HepG2 (cell line): ENCODE data around the gene PPP2R5D. TPM values are rescaled to one million over a fixed set of nuclear protein-coding genes. Genes with fewer than 3 reads are reported as not detected.

Source experiments
- ELF3 ChIP-seq: IDR thresholded peaks from 2 replicates; pipeline ENCODE4 v1.6.1; 2016; ENCODE audit warnings: missing genetic modification reagents, missing compliant biosample characterization
- MBD4 ChIP-seq: IDR thresholded peaks from 2 replicates; pipeline ENCODE4 v1.6.1; 2012; ENCODE audit warnings: low read length, inconsistent platforms, borderline replicate concordance
- MLX ChIP-seq: IDR thresholded peaks from 2 replicates; pipeline ENCODE4 v1.6.1; 2016
- NFIC ChIP-seq: IDR thresholded peaks from 2 replicates; pipeline ENCODE4 v1.6.1; 2012; ENCODE audit warnings: mild to moderate bottlenecking, low read length, inconsistent platforms
- PITX1 ChIP-seq: sonication (generic); formaldehyde crosslinking; IDR thresholded peaks from 2 replicates; pipeline ENCODE4 v1.5.1; 2020; ENCODE audit warnings: mild to moderate bottlenecking, missing genetic modification reagents
- PRDM15 ChIP-seq: sonication (generic); formaldehyde crosslinking; IDR thresholded peaks from 2 replicates; pipeline ENCODE4 v1.4.0; 2020; ENCODE audit warnings: missing genetic modification reagents
- RXRB ChIP-seq: IDR thresholded peaks from 2 replicates; pipeline ENCODE4 v1.6.1; 2016; ENCODE audit warnings: borderline replicate concordance, missing genetic modification reagents, missing compliant biosample characterization
- SMAD1 ChIP-seq: sonication (generic); formaldehyde crosslinking; IDR thresholded peaks from 2 replicates; pipeline ENCODE4 v1.4.0; 2020; ENCODE audit warnings: missing genetic modification reagents, low read depth, mild to moderate bottlenecking, borderline replicate concordance
- SP1 ChIP-seq, 2 experiments: fragments of 450-650 bp in 1 of 2; sonication (generic) in 1 of 2; formaldehyde crosslinking in 1 of 2; IDR thresholded peaks; 2 replicates each; pipeline versions ENCODE4 v1.4.0 to v1.6.1; 2016 to 2020; ENCODE audit warnings: missing genetic modification reagents in 1 of 2
- THAP8 ChIP-seq: sonication (generic); formaldehyde crosslinking; IDR thresholded peaks from 2 replicates; pipeline ENCODE4 v1.5.1; 2020; ENCODE audit warnings: missing genetic modification reagents, mild to moderate bottlenecking, borderline replicate concordance
- ZKSCAN8 ChIP-seq: IDR thresholded peaks from 2 replicates; pipeline ENCODE4 v1.6.1; 2016; ENCODE audit warnings: borderline replicate concordance, missing genetic modification reagents, missing compliant biosample characterization
- ZNF263 ChIP-seq: sonication (generic); formaldehyde crosslinking; IDR thresholded peaks from 2 replicates; pipeline ENCODE4 v1.4.0; 2020; ENCODE audit warnings: missing genetic modification reagents
- ZNF567 ChIP-seq: sonication (generic); formaldehyde crosslinking; IDR thresholded peaks from 2 replicates; pipeline ENCODE4 v1.8.1; 2023; ENCODE audit warnings: mild to moderate bottlenecking, missing genetic modification reagents, borderline replicate concordance
- ZNF740 ChIP-seq: sonication (generic); formaldehyde crosslinking; IDR thresholded peaks from 2 replicates; pipeline ENCODE4 v1.4.0; 2020; ENCODE audit warnings: missing genetic modification reagents
- ZNF782 ChIP-seq: sonication (generic); formaldehyde crosslinking; IDR thresholded peaks from 2 replicates; pipeline ENCODE4 v1.4.0; 2020; ENCODE audit warnings: missing genetic modification reagents, mild to moderate bottlenecking, borderline replicate concordance
- ZSCAN29 ChIP-seq: sonication (generic); formaldehyde crosslinking; conservative IDR thresholded peaks from 2 replicates; pipeline ENCODE4 v1.4.0; 2020; ENCODE audit warnings: mild to moderate bottlenecking, missing genetic modification reagents
- polyA plus RNA-seq, 8 experiments: library from polyadenylated mRNA; depleted of rRNA in 3 of 8; stranded (reverse) in 7 of 8; unstranded in 1 of 8; fragments of >200 nt; fragmentation: Illumina TruSeq in 4 of 8; extraction: Trizol in 4 of 8; gene quantifications; 2 replicates each; pipeline versions ENCODE4 v1.2.1 to v1.2.3, GENCODE V29; 2011 to 2016; ENCODE audit warnings: low read depth in 4 of 8, missing spikeins in 1 of 8, mixed read lengths in 1 of 8; ENCODE audit not compliant: insufficient read depth in 1 of 8
- total RNA-seq, 5 experiments: library from RNA; depleted of rRNA; stranded (reverse); fragments of >200 nt; fragmentation: Illumina TruSeq; extraction: Trizol; gene quantifications; 2 replicates each; pipeline ENCODE4 v1.2.3, GENCODE V29; 2016; ENCODE audit warnings: low read depth in 1 of 5
- TF ChIP-seq, protein P1 (sequence below): sonication (generic); formaldehyde crosslinking; IDR thresholded peaks from 2 replicates; pipeline ENCODE4 v1.8.0; 2023; ENCODE audit warnings: mild to moderate bottlenecking, missing genetic modification reagents
- TF ChIP-seq, protein P2 (sequence below): sonication (generic); formaldehyde crosslinking; IDR thresholded peaks from 2 replicates; pipeline ENCODE4 v1.8.0; 2022; ENCODE audit warnings: mild to moderate bottlenecking, missing genetic modification reagents
- TF ChIP-seq, protein P3 (sequence below): sonication (generic); formaldehyde crosslinking; IDR thresholded peaks from 2 replicates; pipeline ENCODE4 v1.4.0; 2020; ENCODE audit warnings: missing genetic modification reagents, borderline replicate concordance

The PPP2R5D gene
- total and polyA plus RNA-seq, 2 of the 13 experiments (the other 11 are each of a cell fraction or from before 2014, with no cell fraction given): 53.7 to 60.4 TPM

- 0 out of 2 replicates have a peak, but pooled peaks have one; percentile 20 for TF ChIP-seq ZNF782 (CRISPR knock-in tag)
- peak; percentile 48; the same call in 1 of the 2 replicates for TF ChIP-seq PITX1 (CRISPR knock-in tag)
- no peak for TF ChIP-seq MBD4
- TF ChIP-seq ELF3: peak; percentile 27
- TF ChIP-seq ZNF740: no peak
- TF ChIP-seq, protein P1, sequence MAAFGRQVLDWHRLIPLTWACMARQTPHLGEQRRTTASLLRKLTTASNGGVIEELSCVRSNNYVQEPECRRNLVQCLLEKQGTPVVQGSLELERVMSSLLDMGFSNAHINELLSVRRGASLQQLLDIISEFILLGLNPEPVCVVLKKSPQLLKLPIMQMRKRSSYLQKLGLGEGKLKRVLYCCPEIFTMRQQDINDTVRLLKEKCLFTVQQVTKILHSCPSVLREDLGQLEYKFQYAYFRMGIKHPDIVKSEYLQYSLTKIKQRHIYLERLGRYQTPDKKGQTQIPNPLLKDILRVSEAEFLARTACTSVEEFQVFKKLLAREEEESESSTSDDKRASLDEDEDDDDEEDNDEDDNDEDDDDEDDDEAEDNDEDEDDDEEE (CRISPR knock-in tag): no peak
- 0 out of 2 replicates have a peak, but pooled peaks have one; percentile 18 for TF ChIP-seq NFIC
- no peak; the same call in 1 of the 2 replicates for TF ChIP-seq ZKSCAN8 (CRISPR knock-in tag)
- TF ChIP-seq MLX: no peak
- TF ChIP-seq PRDM15 (CRISPR knock-in tag): no peak
- TF ChIP-seq, protein P2, sequence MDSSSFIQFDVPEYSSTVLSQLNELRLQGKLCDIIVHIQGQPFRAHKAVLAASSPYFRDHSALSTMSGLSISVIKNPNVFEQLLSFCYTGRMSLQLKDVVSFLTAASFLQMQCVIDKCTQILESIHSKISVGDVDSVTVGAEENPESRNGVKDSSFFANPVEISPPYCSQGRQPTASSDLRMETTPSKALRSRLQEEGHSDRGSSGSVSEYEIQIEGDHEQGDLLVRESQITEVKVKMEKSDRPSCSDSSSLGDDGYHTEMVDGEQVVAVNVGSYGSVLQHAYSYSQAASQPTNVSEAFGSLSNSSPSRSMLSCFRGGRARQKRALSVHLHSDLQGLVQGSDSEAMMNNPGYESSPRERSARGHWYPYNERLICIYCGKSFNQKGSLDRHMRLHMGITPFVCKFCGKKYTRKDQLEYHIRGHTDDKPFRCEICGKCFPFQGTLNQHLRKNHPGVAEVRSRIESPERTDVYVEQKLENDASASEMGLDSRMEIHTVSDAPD (CRISPR knock-in tag): no peak
- 0 out of 2 replicates have a peak, but pooled peaks have one; percentile 27 for TF ChIP-seq ZSCAN29 (CRISPR knock-in tag)
- TF ChIP-seq SP1 (IDR thresholded peaks at IDR 0.05): no peak
- TF ChIP-seq SP1 (CRISPR knock-in tag; IDR thresholded peaks at IDR 0.05): peak; percentile 96
- no peak for TF ChIP-seq RXRB (CRISPR knock-in tag)
- TF ChIP-seq, protein P3, sequence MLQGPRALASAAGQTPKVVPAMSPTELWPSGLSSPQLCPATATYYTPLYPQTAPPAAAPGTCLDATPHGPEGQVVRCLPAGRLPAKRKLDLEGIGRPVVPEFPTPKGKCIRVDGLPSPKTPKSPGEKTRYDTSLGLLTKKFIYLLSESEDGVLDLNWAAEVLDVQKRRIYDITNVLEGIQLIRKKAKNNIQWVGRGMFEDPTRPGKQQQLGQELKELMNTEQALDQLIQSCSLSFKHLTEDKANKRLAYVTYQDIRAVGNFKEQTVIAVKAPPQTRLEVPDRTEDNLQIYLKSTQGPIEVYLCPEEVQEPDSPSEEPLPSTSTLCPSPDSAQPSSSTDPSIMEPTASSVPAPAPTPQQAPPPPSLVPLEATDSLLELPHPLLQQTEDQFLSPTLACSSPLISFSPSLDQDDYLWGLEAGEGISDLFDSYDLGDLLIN (CRISPR knock-in tag): no peak
- no peak for TF ChIP-seq ZNF263 (CRISPR knock-in tag)
- no peak for TF ChIP-seq SMAD1 (CRISPR knock-in tag)
- TF ChIP-seq THAP8 (CRISPR knock-in tag): no peak; the same call in 1 of the 2 replicates
- TF ChIP-seq ZNF567 (CRISPR knock-in tag): 0 out of 2 replicates have a peak, but pooled peaks have one; percentile 38
Measured at GRCh38 chr6:43059168-43060033, 75.0 kb downstream of the PPP2R5D start, which contains the start of the genes KLC4 and MRPL2 (continued).
